GM21515 (cell line): Measurements from ENCODE around the gene LRRTM2.

ENCODE experiments used
- ATAC-seq: cut with Tn5 transposase; IDR thresholded peaks from one replicate; pipeline ENCODE4 v1.9.1; 2021; ENCODE audit not compliant: unreplicated experiment

Gene LRRTM2

DNA sequence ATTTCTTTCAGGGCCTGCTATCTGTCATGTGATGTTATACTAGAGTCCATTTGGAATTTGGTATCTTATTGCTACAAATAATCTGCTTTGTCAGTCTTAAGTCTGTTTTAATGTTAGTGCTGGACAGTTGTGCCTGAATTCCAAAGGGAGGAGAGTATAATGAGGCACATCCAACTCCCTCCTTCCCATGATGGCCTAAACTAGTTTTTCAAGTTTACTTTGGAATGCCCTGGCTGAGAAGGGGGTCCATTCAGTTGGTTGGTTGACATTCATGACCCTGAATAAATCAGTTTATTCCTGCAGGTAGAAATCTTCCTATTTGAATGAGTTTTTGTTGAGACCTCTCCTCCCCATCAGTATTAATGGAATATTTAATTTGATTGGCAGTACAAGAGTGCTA, 9.4 kb upstream of the LRRTM2 start:
- ATAC-seq, result no peak

DNA sequence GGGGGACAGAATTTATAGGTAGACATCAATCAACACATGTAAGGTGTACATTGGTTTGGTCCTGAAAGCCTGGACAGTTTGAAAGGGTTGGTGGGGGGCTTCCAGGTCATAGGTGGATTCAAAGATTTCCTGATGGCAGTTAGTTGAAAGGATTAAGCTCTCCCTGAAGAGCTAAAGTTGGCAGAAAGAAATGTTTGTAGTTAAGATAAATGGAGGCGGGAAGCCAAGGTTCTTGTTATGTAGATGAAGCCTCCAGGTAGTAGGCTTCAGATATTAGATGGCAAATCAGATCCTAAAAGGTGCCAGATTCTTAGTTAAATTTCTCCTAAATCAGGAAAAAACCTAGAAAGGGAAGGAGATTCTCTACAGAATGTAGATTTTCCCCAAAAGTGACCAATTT, 9.0 kb upstream of the LRRTM2 start:
- ATAC-seq, result no peak

DNA sequence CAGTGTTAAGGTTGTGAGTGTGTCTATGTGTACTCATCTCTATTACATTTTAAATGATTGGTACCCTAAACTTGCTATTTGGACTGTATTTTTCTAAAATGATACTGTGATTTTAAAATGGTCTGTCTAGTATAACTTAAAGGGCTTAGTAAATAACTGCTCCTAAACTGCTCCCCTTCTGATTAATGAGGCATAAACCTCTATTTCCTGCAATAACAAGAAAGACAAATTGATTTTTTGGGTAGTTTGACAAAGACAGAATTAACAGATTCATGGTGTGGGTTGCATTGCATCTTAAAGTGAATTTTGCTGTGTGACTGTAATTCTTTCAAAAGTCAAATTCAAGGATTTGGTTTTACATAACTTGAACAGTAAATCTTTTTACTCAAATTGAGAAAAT, 8.1 kb upstream of the LRRTM2 start:
- ATAC-seq, result no peak

DNA sequence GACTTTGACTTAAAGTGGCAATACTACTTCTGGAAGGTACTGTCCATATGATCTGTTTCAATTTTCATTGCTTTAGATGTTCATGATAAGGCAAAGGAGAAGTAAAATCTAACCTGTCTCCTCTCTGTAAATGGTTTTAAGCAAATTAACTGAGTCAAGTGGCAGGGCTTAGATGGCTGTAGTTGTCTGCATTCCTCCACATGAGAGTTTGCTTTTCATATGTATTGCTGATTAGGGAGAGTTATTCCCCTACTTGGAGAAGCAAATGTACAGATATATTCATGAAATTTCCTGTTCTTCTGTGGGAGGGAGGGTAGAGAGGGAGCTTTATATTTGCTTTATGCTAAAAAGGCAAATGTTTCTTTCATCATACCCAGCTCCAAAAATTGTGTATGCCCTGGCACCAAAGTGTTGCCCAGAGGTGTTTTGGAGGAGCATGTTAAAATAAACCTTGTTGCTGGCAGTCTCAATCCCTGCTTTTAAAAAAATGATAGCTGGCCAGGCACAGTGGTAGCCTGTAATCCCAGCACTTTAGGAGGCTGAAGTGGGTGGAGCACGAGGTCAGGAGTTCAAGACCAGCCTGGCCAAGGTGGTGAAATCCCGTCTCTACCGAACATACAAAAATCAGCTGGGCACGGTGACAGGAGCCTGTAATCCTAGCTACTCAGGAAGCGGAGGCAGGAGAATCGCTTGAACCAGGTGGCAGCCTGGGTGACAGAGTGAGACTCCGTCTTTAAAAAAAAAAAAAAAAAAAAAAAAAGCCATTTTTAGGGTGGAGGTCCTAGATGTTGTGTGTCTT, 3.5 kb upstream of the LRRTM2 start:
- ATAC-seq, result no peak

DNA sequence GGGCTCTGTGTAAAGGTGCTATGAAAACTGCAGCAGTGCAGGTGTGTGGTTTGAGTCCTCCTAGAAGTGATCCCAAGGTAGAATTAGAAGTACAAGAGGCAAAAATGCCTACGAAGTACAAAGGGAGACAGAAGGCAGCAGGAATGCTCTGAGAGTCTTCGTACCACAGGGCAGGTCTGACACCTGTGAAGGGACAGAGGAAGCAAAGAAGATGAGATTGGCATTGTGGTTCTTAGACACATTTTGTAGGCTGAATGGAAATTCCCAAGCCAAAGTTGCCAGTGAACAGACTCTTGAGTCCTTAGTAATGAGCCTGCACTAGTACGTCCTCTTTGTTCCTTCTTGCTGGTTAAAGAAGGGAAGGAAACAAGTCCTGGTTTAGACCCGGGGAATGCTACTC, 1.7 kb upstream of the LRRTM2 start:
- ATAC-seq, result no peak

DNA sequence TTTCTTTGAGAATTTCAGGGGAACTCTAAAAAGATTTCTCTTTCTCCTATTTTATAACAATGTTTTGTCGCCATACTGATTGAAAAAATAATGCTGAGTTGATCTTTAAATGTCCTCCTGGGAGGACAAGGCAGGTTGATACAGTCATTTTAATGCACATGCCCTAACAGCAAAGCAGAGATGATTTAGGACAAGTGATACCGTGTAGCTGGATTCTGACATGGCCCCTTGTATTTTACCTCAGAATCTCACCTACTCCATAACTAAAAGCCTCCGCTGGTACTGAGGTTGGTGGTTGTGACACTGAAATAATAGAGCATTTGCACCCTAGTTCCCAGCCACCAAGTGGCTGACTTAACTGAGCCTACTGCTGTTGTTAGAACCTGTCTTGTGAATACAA, 811 bp upstream of the LRRTM2 start:
- no peak for ATAC-seq

DNA sequence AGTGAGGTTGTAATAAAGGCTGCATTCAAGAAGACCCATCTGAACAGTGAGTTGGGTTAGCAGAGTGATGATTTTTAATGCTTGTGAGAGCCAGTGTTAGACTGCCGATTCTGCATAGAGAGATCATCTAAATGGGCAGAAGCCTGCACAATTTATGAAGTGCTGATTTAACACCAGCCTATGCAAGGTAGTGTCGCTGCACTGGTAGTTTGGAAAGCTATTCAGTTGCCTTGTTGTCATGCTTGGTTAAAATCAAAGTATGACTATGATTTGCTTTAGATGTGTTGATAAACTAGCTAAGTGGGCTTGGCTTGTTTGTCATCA, 379 bp upstream of the LRRTM2 start:
- no peak for ATAC-seq

DNA sequence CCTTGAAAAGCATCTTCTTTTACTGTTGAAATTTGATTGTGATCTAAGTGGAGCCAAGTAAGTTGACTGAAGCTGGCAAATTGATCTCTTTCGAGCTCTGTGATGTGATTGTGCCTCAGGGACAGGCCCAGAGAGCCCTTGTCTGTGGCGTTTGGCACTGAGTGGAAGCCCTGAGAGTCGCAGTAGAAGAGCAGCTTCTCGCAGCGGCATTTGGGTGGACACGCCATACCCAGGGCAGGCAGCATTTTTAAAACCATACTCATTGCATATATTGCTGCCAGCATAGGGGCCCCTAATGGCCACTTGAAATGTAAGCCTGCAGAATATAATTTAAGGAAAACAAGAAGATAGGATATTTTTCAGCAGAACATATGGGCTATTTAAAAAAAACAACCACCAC, 894 bp downstream of the LRRTM2 start:
- no peak for ATAC-seq

DNA sequence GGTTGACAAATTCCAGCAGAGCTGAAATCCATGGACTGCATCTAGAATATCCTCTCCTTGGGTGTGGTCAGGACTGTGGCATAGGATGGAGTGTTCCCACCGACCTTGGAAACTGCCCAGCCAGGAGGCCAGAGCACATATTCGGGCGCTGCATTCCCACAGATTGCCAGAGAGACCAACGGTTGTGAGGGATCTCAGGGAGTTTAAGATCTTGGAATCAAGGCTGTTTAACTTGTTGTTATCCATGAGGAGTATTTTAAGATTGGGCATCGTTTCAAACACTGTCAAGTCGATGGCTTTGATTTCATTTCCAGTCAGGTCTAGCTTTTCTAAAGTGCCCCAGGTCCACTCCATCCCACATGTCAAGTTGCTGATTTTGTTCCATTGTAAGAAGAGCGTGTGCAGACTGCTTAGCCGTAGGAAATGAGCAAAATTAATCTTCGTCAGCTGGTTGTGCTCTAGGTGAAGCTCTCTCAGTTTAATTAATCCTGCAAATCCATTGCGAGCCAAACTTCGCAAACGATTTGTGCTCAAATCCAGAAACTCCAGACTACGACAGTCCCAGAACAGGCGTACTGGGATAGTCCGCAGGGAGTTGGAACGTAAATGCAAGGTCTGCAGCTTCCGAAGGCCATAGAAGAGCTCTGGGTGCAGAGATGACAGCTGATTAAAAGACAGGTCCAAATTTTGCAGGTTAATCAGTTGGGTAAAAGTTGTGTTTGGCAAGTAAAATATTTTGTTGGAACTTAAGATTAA, 1.5 kb downstream of the LRRTM2 start:
- ATAC-seq, result no peak

DNA sequence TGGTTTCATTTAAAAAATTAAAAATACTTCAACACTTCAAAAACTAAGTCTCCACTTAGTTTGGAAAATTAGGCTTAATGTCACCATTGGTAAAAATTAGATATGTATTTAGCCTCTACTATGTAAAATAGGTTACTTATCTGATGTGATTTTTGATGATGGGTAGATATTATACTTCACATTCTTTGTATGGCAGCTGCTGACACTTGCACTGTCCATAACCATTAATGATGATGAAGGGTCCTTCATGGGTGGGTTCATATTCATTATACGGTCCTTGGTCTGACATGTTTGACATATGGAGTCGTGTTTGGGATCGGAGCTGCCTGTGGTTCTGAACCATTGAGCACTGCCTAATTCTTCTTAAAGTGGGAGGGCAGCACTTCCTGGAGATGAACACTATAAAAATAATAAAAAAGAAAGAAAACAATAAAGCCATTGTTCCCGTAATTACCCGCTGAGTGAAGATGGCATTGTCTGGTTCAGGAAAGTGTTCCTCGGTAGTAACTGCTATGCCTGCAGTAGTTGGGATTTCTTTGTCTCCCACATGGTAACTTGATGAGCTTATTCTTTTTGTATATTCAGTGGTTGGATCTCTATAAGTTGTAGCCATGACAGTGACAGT, 2.2 kb downstream of the LRRTM2 start:
- ATAC-seq, result no peak

DNA sequence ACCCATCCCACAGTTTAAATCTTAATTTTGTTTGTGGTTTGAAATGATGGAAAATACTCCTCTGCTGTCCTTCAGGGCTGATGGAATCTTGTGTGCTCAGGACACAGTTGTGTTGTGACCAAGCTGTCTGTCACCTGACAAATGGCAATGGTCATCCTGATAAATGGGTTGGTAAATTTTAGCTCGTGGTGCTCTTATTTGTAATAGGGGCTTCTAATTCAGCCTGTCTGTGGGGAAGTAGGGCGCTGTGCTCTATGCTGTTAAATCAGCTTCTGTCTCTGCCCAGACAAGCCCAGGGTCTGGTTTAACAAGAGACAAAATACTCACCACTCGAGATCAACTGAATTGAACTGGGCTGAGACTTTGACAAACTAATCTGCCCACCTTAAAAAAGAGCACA, 4.5 kb downstream of the LRRTM2 start:
- ATAC-seq, result no peak

DNA sequence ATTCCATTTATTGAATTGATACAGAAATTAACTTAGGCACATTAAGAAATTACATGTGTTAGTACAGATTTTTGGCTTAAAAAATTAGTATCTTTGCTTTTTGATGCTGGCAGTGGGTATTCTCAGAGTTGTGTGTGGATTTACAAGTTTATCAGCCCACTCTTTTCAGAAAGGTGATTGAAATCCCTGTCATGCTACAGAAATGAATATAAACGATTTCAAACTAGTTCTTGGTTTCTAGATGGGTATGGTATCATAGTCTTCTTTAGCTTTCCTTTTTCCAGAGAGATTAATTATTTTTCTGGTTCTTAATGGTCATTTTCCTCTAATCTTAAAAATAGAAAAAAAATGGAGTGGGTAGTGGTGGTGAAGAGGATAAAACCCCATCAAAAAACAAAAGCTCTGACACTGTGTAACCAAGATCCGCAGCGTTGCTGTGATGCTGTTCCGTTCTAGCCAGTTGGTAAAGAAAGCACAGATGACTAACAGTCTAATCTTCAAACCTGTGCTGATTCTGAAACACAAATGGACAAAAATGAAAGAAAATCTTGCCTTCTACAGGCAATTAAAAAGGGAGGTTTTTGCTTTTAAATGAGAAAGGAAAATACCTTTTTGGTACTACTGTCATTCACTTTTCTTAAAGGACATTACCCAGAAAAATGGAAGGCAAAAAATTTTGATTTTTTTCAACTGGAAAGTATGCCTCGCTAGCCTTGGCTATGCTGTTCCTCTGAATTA, 5.2 kb downstream of the LRRTM2 start:
- ATAC-seq, result no peak

DNA sequence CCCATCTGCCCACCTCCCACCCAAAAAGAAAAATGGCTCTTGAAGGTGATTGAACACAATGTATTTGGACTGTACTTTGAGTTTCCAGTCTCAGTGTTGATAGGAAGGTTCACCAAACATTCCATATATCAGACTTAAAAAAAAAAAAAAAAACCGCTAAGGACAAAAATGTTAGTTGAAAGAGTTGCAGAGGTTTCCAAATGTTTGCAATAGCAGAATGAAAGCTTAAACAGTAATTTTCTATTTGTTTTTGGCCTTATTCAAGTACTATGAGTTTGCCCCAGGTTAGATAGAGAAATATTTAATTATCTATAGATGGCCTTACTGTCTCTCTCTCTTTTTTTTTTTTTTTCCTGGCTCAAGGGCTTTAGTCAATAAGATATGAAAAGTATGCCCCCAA, 6.1 kb downstream of the LRRTM2 start:
- no peak for ATAC-seq

DNA sequence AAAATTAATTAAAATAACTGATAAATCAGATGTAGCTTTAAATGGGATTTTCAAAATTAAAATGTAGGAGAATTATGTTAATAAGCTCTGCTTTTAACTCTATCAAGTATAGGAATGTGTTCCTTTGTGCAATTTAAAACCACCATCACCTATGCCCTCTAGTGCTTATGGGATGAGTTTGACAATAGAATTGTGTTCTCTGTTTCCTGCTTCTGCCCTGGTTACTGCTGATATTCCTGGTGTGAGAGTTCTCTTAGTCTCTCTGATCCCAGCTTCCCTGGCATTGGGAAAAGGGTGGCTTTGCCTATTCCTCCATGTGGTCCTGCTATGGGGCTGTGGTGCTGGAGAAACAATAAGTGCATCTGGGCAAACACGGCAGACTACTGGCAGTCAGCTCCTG, 8.1 kb downstream of the LRRTM2 start:
- no peak for ATAC-seq

DNA sequence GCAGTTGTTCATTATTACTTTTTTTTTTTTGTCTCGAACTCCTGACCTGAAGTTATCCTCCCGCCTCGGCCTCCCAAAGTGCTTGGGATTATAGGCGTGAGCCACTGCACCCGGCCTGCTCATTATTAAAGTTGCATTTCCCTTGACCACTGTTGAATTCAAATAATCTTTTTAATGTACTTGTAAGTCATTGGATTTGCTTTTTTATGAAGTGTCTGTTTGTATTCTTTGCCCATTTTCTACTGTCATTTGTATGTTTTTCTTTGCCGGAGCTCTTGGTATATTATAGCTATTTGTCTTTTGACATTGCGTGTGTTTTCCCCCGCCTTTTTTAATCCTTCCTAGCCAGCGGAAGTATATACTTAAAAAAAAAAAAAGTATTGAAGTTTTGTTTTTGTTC, 22.0 kb downstream of the LRRTM2 start:
- no peak for ATAC-seq

DNA sequence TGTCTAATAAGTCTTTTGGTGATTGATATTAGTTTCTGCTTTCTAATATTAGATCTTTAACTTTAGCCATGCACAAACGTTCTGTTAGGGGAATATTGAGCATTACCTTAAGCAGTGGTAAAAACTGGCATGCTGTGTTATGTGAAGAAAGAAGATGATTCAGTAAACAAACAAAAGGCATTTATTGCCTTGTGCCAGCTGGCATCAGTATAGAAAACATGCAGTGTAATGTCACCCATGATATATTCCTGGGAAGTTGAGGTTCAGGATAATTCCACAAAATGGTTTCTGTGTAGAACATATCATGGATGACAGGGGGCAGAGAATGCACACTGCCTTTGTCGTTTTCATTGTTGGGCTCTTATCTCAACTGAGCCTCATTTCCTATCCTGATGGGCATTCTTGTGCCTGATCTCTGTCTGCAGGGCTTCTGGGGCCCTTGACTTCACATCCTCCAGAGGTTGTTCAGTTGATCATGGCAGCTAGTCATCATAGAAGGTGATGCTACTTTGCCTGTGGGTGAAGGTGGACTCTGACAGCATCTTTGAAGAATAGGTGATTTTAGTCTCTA, 24.2 kb downstream of the LRRTM2 start:
- no peak for ATAC-seq

DNA sequence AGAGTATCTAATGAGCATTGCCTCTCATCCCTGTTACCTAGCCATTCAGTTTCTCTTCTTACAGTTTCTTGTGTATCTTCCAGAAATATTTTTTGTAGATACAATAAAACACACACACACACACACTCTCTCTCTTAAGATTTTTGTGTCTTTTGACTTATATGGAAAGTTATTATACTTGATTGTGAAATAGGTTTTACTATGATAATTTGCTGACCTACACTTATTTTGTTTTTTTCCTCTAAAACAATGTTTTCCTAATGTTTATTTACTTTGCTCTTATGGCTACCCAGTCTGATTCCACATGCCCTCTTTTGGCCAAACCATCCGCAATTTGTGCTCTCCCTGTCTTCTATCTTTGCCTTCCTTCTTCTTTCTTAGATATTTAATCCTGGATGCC, 25.3 kb downstream of the LRRTM2 start:
- no peak for ATAC-seq

DNA sequence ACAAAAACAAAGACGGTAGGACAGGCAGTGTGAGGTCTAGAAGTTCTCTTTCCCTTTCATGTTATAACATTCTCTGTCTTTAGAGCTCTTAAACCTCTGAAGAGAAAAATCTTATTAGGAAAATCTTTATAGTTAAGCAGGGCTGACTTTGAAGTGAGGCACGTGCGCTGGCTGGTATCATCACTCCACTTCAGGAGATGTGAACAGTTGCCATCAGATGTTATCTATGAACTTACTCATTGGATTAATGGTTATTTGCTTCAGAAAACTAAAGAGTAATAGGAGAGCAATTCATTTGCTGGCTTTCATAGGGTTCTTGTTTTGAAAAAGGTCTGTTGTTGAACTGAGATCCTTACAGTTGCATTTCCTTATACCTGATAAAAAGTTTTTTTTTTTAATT, 25.7 kb downstream of the LRRTM2 start:
- ATAC-seq, result no peak

DNA sequence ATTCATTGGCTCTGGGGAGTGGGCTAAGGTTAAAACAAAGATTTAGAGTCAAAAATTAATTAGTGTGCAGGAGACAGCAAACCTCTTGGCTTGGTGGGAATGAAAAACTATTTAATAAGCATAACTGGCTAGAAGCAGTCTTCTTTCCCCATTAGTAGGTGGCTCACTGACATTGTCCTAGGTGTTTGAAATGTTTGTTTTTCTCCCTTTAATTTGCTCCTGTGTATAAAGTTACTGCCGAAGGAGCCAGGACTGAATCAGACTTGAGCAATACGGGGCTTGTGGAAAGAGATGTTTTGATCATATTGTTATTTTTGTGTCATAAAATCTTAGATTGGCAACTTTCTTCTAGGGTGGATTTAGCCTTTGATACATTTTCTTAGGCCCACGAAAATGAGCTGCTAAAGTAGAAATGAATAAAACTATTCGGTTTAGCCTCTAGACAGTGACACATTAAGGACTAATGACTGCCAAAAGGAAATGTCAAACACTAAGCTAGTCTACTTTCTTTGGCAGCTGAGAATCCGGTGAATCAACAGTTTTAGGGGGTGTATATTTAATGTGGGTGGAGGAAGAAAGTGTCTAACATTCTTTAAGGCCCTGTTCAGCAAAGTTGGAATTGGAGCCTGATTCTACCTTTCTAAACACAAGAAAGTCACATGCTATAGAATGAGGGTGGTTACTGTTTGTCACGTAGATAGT, 30.2 kb downstream of the LRRTM2 start:
- no peak for ATAC-seq

DNA sequence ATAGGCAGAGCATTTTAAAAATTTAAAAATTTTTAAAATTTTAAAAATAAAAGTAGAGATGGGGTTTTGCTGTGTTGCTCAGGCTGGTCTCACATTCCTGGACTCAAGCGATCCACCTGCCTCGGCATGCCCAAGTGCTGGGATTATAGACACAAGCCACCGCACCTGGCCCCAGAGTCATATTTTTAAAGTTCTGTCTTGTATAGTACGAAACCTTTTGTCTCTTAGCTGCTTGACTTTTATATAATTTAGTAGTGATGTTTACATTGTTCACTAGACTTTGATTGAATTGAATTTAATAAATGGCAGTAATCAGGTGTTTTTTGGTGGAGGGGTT, 31.0 kb downstream of the LRRTM2 start:
- no peak for ATAC-seq
